WERI-Rb-1 (cell line): Measurements from ENCODE around the gene ASB16.

Source experiments
- DNase-seq: peaks from one replicate; pipeline ENCODE4 v3.0.0-alpha.2; 2020
- H3K27ac ChIP-seq: fragments of 250-450 bp; sonication (Bioruptor Pico); 2 replicates; pipeline ENCODE4 v1.5.1; 2020; ENCODE audit warnings: mild to moderate bottlenecking, moderate library complexity
- H3K27me3 ChIP-seq: fragments of 250-450 bp; sonication (Bioruptor Pico); 2 replicates; pipeline ENCODE4 v1.5.1; 2021; ENCODE audit warnings: mild to moderate bottlenecking, low read depth, moderate library complexity; ENCODE audit not compliant: insufficient read depth, severe bottlenecking
- H3K36me3 ChIP-seq: fragments of 250-450 bp; sonication (Bioruptor Pico); 2 replicates; pipeline ENCODE4 v1.5.1; 2020; ENCODE audit warnings: mild to moderate bottlenecking, moderate library complexity
- H3K4me3 ChIP-seq: 2 replicates; pipeline ENCODE4 v1.5.1; 2011; ENCODE audit warnings: low read depth, mild to moderate bottlenecking, control low read depth, low read length
- H3K9me3 ChIP-seq: fragments of 250-450 bp; sonication (Bioruptor Pico); 2 replicates; pipeline ENCODE4 v1.5.1; 2021; ENCODE audit warnings: mild to moderate bottlenecking, moderate library complexity; ENCODE audit not compliant: severe bottlenecking
- CTCF ChIP-seq: IDR thresholded peaks from 2 replicates; pipeline ENCODE4 v1.5.1; 2011; ENCODE audit warnings: low read depth, mild to moderate bottlenecking, control low read depth, inconsistent platforms, low read length

Gene ASB16

GRCh38 chr17:44204441-44204882, 34.0 kb downstream of the ASB16 start:
- no peaks in the 10 kb centered on the region for H3K27me3 ChIP-seq
- H3K36me3 ChIP-seq, result peaks cover 36% of the 10 kb centered on the region
- H3K27ac ChIP-seq, result no peak overlapping the region
- H3K4me3 ChIP-seq, result no peak overlapping the region
- no peaks in the 10 kb centered on the region for H3K9me3 ChIP-seq
- no peak for TF ChIP-seq CTCF
- DNase-seq, result no peak

GRCh38 chr17:44205962-44206824, 35.7 kb downstream of the ASB16 start:
- Histone ChIP-seq H3K27ac (no peak overlapping the region), H3K9me3 (no peaks in the 10 kb centered on the region), H3K36me3 (peaks cover 51% of the 10 kb centered on the region), H3K27me3 (no peaks in the 10 kb centered on the region), H3K4me3 (no peak overlapping the region)
- TF ChIP-seq CTCF, result peak; percentile 49; the same call in 1 of the 2 replicates
- peak; percentile 50 for DNase-seq

- TF ChIP-seq CTCF, result no peak
- Histone ChIP-seq H3K27ac (no peak overlapping the region), H3K27me3 (no peaks in the 10 kb centered on the region), H3K36me3 (peaks cover 56% of the 10 kb centered on the region), H3K4me3 (no peak overlapping the region), H3K9me3 (no peaks in the 10 kb centered on the region)
- DNase-seq, result no peak
These were observed 36.3 kb downstream of the ASB16 start for GRCh38 chr17:44206825-44207155.

GRCh38 chr17:44207319-44207718, 36.8 kb downstream of the ASB16 start:
- Histone ChIP-seq H3K9me3 (no peaks in the 10 kb centered on the region), H3K36me3 (peaks cover 57% of the 10 kb centered on the region), H3K4me3 (no peak overlapping the region), H3K27ac (no peak overlapping the region), H3K27me3 (no peaks in the 10 kb centered on the region)
- no peak for DNase-seq
- TF ChIP-seq CTCF, result no peak

GRCh38 chr17:44207743-44208142, 37.2 kb downstream of the ASB16 start:
- DNase-seq, result no peak
- TF ChIP-seq CTCF, result no peak
- Histone ChIP-seq H3K27me3 (no peaks in the 10 kb centered on the region), H3K4me3 (no peak overlapping the region), H3K36me3 (peaks cover 57% of the 10 kb centered on the region), H3K27ac (no peak overlapping the region), H3K9me3 (no peaks in the 10 kb centered on the region)
